Measurements from ENCODE around the gene TSNAXIP1. TPM values are rescaled to one million over a fixed set of nuclear protein-coding genes. Genes with fewer than 3 reads are reported as not detected.

TSNAXIP1 gene
- total and polyA plus RNA-seq, 10 of the 15 experiments (the other 5 are each of a cell fraction or from before 2014, with no cell fraction given), result 0.09 to 0.63 (median 0.37) TPM; not detected in 1

DNA sequence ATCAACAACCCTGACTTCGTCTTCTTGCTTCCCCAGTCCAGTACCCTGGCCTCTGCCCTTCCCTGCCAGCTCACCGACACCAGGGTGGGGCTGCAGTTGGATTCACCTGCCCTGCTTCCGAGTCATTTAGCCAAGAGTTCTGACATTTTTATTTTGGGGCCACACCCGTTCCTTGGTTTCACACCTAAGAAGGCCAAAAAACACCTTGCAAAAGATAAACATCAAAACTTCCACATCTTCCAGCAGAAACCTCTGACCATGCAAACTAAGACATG is 45.8 kb upstream of the TSNAXIP1 start (continued):
- no peak for TF ChIP-seq FOXM1 (IDR thresholded peaks at IDR 0.05; ENCODE audit: low read depth, low read length)

DNA sequence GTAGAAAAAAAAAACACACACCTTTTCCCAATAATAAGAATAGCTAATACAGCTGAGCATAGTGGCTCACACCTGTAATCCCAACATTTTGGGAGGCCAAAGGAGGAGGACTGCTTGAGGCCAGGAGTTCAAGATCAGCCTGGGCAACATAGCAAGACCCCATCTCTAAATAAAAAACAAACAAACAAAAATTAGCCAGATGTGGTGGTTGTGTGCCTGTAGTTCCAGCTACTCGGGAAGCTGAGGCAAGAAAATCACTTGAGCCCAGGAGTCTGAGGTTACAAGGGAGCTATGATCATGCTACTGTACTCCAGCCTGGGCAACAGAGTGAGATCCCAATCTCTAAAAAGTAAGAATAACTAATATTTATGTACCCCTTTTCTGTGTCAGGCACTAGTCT is 44.8 kb upstream of the TSNAXIP1 start:
- RAD21 ChIA-PET (ENCODE audit: unreplicated experiment), result no interaction called here
- SMC1A ChIA-PET (ENCODE audit: uncharacterized antibody, unreplicated experiment), result interaction anchor here (0.6 to 1.0 kb wide), 2 partner anchors 11 to 31 kb away, joined by 3 to 4 read pairs; no protein-coding TSS in a partner anchor
- H3K9me3 ChIP-seq (replicated peaks; ENCODE audit: control insufficient read depth, insufficient read depth, low read length), result no peaks in the 10 kb centered on the region
- no peak overlapping the region for H3K4me2 ChIP-seq (ENCODE audit: control insufficient read depth, insufficient read depth)
- FAIRE-seq (no peak), DNase-seq (ENCODE audit: low read depth, low spot score) (no peak), ATAC-seq (no peak)
- peaks cover 11 to 12% of the 10 kb centered on the region in 2 experiments for H3K36me3 ChIP-seq (ENCODE audit: control insufficient read depth in 2 of 2, insufficient read depth in 2 of 2, low read length in 1 of 2)
- no peak overlapping the region for H2AFZ ChIP-seq (ENCODE audit: control insufficient read depth, low read depth, low read length)
- POLR2A ChIA-PET, result interaction anchor here (0.6 kb wide), 1 partner anchor 43 kb away, joined by 3 read pairs; no protein-coding TSS in a partner anchor
- TF ChIP-seq STAT3 (IDR thresholded peaks at IDR 0.05; ENCODE audit: low read depth, low read length) (no peak), SMARCA5 (IDR thresholded peaks at IDR 0.05) (no peak), TCF3 (IDR thresholded peaks at IDR 0.05; ENCODE audit: borderline replicate concordance, insufficient read depth, low read depth, low read length) (no peak), POU2F2 (IDR thresholded peaks at IDR 0.05; ENCODE audit: borderline replicate concordance, low read depth, low read length) (no peak), YBX1 (IDR thresholded peaks at IDR 0.05) (no peak), CBFB (IDR thresholded peaks at IDR 0.05; ENCODE audit: low read depth) (no peak), ZNF274 (IDR thresholded peaks at IDR 0.05; ENCODE audit: insufficient read depth, insufficient read length) (no peak), RELA (IDR thresholded peaks at IDR 0.05; ENCODE audit: borderline replicate concordance, partially characterized antibody) (no peak)
- TF ChIP-seq, protein P1, sequence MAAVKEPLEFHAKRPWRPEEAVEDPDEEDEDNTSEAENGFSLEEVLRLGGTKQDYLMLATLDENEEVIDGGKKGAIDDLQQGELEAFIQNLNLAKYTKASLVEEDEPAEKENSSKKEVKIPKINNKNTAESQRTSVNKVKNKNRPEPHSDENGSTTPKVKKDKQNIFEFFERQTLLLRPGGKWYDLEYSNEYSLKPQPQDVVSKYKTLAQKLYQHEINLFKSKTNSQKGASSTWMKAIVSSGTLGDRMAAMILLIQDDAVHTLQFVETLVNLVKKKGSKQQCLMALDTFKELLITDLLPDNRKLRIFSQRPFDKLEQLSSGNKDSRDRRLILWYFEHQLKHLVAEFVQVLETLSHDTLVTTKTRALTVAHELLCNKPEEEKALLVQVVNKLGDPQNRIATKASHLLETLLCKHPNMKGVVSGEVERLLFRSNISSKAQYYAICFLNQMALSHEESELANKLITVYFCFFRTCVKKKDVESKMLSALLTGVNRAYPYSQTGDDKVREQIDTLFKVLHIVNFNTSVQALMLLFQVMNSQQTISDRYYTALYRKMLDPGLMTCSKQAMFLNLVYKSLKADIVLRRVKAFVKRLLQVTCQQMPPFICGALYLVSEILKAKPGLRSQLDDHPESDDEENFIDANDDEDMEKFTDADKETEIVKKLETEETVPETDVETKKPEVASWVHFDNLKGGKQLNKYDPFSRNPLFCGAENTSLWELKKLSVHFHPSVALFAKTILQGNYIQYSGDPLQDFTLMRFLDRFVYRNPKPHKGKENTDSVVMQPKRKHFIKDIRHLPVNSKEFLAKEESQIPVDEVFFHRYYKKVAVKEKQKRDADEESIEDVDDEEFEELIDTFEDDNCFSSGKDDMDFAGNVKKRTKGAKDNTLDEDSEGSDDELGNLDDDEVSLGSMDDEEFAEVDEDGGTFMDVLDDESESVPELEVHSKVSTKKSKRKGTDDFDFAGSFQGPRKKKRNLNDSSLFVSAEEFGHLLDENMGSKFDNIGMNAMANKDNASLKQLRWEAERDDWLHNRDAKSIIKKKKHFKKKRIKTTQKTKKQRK (IDR thresholded peaks at IDR 0.05; ENCODE audit: low read depth, low read length), result no peak
- TF ChIP-seq, protein P2, sequence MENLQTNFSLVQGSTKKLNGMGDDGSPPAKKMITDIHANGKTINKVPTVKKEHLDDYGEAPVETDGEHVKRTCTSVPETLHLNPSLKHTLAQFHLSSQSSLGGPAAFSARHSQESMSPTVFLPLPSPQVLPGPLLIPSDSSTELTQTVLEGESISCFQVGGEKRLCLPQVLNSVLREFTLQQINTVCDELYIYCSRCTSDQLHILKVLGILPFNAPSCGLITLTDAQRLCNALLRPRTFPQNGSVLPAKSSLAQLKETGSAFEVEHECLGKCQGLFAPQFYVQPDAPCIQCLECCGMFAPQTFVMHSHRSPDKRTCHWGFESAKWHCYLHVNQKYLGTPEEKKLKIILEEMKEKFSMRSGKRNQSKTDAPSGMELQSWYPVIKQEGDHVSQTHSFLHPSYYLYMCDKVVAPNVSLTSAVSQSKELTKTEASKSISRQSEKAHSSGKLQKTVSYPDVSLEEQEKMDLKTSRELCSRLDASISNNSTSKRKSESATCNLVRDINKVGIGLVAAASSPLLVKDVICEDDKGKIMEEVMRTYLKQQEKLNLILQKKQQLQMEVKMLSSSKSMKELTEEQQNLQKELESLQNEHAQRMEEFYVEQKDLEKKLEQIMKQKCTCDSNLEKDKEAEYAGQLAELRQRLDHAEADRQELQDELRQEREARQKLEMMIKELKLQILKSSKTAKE (IDR thresholded peaks at IDR 0.05; ENCODE audit: low read depth, poor library complexity, severe bottlenecking), result no peak
- H3K79me2 ChIP-seq (ENCODE audit: control insufficient read depth, insufficient read depth, low read length), result 0 out of 2 replicates have a peak, but pooled peaks cover 1% of the 10 kb centered on the region
- no peak overlapping the region for H3K9ac ChIP-seq (ENCODE audit: control insufficient read depth, insufficient read depth, low read length)
- H4K20me1 ChIP-seq (ENCODE audit: control insufficient read depth, insufficient read depth), result peaks cover 2% of the 10 kb centered on the region
- H3K4me1 ChIP-seq (ENCODE audit: control insufficient read depth, insufficient read depth, low read length), result no peaks in the 10 kb centered on the region
- no peaks in the 10 kb centered on the region for H3K27me3 ChIP-seq (replicated peaks in 1 of 2; ENCODE audit: control insufficient read depth in 2 of 2, insufficient read depth in 2 of 2, low read length in 1 of 2)
- intact Hi-C loops (cut with micrococcal nuclease; ENCODE audit: unreplicated experiment), result no loop called here
- no TSS peak for BruUV-seq (replicated peaks)
- CTCF ChIA-PET, result interaction anchor here (1.7 kb wide), 1 partner anchor 241 kb away, joined by 3 read pairs; no protein-coding TSS in a partner anchor
- no peak overlapping the region for H3K4me3 ChIP-seq
- WGBS (ENCODE audit: insufficient coverage, insufficient replicate concordance, low lambda C conversion rate, missing lambda C conversion rate), result 44% methylated on average over 1 of the region's 1 CpG
- H3K27ac ChIP-seq (ENCODE audit: control insufficient read depth, insufficient read depth), result no peak overlapping the region
- in situ Hi-C loops (cut with MboI), result no loop called here
